Activated CD4-positive, CD25-positive, alpha-beta regulatory T cell treated with anti-CD3 and anti-CD28 coated beads, Interleukin-2, amount 50 U/mL, for 72 hours (primary cell): Measurements from ENCODE around the gene IDE.
"Not testable (repeated sequence)": the region's sequence is repeated elsewhere in the genome, so short reads cannot be mapped to it uniquely, and the experiment has no call there.

Source experiments
- DNase-seq: peaks from one replicate; pipeline ENCODE4 v3.0.0; 2021

The IDE gene

DNA sequence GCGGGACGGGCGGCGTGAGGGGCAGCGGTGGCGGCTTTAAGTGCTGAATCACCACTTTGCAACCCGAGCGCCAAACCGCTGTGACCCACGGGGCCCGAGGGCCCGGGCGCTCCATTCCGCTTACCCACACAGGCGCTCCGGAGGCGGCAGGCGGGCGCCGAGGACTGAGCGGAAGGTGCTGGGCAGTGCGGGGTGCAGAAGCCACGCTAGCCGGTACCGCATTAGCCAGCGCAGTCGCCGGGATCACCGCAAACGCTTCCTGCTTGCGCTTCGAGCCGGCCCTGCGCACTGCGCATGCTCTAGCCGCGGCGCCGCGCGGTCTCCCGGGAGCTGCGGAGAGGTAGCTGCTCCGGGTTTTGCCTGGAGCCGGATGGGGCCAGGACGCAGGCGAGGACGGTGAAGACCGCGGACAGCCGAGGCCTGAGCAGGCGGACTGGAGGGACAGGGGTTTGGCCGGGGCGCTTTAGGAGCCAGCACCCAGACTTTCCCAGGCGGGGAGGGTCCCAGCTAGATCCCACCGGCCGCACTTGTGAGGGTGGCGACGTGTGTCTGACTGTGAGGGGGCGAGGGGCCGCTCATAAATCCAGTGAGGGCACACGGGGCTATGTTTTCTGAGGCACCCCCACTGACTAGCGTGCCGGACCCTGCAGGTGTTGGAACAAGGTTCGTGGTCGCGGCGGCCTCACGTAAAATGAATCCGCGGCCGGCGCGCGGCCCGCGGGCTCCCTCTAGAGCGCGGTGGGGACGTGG lies at the start of gene IDE:
Gene IDE (minus strand): TSS at position 296 of the 750 bp plus-strand sequence. CDS start 74 bp downstream, at position 222.
- peak; percentile 86 for DNase-seq

DNA sequence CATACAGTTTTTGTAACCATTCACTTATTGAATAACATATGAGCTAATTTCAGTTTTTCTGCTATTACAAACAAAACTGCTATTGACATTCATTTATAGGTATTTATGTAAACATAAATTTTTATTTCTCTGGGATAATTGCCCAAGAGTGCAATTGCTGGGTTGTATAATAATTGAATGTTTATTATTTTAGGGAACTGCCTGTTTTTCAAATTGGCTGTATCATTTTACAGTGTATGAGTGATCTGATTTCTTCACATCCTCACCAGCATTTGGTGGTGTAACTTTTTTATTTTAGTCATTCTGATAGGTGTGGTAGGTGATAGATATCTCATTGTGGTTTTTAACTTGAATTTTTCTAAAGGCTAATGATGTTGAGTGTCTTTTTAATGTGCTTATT lies 45.5 kb upstream of the IDE start:
- DNase-seq: no peak

GRCh38 chr10:92615515-92615914 lies 41.6 kb upstream of the IDE start:
- DNase-seq: no peak

GRCh38 chr10:92604841-92605240 lies 30.9 kb upstream of the IDE start:
- no peak for DNase-seq

- DNase-seq: no peak
These were observed 24.4 kb upstream of the IDE start for GRCh38 chr10:92598321-92598720.

DNA sequence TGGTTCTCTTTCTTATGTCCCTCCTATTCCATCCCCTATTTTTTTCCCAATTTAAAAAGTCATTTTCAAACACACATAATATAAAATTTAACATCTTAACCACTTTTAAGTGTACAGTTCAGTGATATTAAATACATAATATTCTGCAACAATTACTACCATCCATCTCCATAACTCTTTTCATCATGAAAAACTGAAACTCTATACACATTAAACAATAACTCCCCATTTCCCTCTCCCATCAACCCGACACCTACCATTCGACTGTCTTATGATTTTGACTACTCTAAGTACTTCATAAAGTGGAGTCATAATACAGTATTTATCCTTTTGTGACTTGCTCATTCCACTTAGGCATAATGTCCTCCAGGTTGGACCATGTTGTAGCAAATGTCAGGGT lies 21.6 kb upstream of the IDE start:
- no peak for DNase-seq

- DNase-seq: no peak
These were observed 20.0 kb upstream of the IDE start for GRCh38 chr10:92593619-92594588.

DNA sequence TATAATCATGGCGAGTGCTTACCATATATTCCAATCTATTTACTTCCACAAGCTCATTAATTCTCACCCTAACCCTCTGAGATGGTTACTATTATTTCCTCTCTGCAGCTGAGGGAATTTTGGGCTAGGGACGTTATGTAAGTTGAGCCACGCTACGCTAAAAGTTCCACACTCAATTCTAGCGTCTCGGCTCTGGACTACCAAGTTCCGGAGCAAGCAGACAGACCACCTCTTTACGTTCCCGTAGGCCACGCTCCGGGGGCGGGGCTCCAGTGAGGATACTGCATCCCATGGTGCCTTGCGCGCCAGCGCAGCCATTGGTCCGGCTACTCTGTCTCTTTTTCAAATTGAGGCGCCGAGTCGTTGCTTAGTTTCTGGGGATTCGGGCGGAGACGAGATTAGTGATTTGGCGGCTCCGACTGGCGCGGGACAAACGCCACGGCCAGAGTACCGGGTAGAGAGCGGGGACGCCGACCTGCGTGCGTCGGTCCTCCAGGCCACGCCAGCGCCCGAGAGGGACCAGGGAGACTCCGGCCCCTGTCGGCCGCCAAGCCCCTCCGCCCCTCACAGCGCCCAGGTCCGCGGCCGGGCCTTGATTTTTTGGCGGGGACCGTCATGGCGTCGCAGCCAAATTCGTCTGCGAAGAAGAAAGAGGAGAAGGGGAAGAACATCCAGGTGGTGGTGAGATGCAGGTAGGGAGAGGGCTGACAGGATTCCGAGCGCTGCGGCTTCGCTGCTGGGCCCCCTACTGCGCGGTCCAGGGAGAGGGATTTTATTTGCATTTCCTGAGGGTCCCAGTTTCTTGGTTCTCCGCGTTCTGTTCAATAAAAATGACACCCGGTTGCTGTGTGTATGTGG lies 19.1 kb upstream of the IDE start, which contains the start of gene KIF11:
Gene KIF11 (plus strand): TSS at position 370 of the 858 bp plus-strand sequence. CDS start 246 bp downstream, at position 616.
- peak; percentile 95 for DNase-seq

DNA sequence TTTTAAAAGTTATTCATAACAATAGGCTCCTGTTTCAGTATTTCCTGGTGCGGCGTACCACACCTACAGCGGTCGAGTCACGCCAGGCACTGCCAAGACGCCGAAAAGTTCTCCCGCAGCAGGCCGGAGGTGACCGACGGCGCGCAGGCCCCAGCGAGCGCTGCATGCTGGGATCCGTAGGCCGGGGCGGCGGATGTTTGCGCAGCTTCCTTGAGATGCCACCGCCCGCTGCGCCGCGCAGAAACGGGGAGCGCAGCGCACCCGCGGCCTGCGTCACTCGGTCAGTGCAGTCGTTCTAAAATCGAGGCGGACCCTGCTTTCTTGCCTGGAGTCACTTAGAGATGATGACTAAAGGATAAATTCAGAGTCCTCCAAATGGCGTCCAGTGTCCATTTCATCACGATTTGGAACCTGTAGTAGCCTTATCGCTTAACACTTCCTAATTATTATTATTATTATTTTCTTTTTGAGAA lies 17.7 kb upstream of the IDE start:
- DNase-seq: peak; percentile 89

DNA sequence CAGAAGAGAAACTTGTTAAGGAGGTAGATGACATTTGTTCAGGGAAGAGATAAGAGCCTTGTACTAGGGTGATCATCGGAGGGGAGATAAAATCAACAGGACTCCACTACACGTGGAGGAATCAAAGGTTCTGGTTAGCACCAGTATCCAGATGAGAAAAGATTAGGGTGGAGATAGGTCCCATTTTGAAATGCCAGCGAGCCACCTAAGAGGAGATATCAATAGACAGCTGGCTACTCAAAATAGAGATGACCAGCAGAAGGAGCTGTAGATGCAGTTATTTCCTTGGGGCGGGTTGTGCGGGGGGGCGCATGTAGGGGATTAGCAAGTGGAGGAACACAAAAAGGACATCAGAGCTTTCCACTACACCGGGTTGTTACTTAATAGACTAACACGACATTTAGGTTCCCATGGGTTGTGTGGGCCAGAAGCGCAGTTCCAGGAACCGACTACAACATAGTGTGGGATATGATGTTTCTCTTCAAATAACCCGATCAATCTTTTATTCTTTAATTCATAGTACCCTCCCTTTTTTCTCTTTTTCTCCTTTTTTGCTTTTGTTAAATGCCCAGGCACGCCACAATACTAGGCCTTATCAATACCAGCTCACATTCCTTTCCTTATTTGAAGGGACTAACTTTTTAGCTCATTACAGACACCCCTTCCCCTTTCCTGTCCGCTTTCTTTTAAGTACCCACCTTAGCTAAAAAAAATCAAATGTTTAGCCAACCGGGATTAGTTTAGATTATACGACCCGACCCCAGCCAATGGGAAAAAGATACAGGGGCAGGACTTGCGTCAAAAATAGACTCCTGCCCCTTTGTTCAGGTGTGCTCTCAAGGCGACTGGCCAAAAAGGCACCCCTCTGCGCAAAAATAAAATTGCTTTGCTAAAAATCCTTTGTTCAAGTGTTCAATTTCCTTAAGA lies 17.0 kb upstream of the IDE start:
- no peak for DNase-seq

GRCh38 chr10:92582347-92582746 lies 8.5 kb upstream of the IDE start:
- not testable (repeated sequence) for DNase-seq

- no peak for DNase-seq
These were observed 2.1 kb upstream of the IDE start for GRCh38 chr10:92575961-92576360.

DNA sequence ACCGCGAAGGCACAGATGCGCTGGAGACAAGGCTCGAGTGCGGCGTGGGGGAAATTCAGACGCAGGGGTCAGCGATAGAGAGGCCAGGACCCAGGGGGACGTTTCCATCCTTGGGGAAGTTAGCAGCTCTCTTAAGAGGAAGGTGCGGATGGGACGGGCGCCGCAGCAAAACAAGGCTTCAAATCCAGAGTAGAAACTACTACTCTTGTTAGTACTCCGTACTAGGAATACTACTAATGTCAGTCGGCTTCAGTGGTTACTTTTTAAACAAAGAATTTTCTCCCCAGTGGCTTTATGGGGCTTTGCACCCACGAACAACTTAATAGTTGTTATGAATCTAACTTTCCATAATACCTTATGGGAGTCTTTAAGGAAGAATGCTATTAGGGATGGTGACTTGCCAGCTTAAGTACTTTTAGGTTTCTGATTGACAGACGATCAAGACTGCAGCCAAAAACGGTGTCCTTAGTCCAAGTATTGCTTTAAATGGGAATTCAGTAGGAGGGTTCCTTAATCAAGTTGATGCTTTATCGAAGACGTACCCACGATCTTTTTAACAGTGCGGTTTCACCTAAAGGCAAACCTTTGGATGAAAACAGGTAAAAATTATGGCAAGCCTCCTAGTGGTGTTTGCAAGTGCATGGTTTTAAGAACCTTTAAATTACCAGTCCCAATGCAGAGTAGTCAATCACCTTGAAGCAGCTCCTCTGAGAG lies 812 bp upstream of the IDE start:
- no peak for DNase-seq

GRCh38 chr10:92573091-92573797 lies 649 bp downstream of the IDE start:
- peak; percentile 33 for DNase-seq

DNA sequence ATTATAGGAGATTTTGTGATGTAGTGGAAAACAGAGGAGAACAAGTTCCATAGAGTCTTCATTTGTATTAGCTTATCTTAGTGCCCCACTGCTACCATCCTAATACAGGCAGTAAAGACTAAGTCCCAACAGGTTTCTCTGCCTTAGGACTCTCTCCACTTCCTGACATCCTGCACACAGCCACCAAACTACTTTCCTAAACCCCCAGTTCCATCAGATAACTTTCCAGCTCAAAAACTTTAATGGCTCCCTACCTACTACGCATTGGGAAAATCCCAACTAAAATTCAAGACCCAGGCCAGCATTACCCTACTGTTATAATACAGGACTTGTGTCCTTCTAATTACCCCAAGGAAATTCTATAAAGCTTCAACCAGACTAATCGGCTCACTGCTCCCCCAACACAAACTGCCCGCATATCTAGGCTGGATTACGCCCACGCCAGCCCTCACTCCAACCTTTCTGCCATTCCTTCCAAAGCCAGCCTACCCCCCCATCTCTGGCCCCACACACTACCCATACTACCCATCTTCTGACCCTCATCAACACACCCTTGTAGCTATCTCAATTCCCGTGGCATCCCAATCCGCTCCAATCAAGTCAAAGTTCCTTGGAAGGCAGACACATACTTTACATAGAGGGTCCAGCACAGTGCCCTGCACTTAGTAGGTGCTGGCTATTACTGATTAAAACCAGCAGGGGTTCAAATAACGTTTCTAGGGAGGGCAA lies 1.4 kb downstream of the IDE start:
- no peak for DNase-seq

DNA sequence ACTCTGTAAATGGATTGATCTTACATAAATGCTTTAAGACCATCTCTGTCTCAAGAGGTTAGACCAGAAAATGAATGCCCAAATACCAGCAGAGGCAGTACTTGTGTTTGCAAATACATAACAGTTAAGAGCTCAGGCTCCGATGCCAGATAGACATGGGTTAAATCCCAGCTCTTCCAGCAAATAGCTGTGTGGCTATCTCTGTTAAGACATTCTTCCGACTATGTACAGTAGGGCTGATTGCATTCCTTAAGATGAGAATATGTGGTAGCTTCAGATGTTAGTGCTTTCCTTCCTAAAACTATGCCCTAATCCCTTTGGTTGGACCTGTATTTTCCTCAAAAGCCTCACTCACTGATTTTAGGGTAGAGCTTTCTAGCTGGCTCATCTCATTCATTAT lies 2.2 kb downstream of the IDE start:
- no peak for DNase-seq

DNA sequence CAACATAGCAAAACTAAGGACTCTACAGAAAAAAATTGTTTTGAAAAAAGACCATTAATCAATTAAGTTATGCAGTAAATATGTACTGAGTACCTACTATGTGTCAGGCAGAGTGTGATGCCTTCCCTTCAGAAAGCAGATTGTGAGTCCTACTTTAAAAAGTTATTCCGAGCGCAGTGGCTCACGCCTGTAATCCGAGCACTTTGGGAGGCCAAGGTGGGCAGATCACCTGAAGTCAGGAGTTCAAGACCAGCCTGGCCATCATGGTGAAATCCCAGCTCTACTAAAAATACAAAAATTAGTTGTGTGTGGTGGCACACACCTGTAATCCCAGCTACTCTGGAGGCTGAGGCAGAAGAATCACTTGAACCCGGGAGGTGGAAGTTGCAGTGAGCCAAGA lies 4.2 kb downstream of the IDE start:
- not testable (repeated sequence) for DNase-seq

GRCh38 chr10:92569071-92569470 lies 4.8 kb downstream of the IDE start:
- DNase-seq: no peak

- no peak for DNase-seq
These were observed 5.8 kb downstream of the IDE start for GRCh38 chr10:92567952-92568600.
